ENCODE results near the gene EP300. TPM values are rescaled to one million over a fixed set of nuclear protein-coding genes. Genes with fewer than 3 reads are reported as not detected.

Gene EP300
- total RNA-seq, 4 donors from 2014 or later: 72.9 to 163 (median 120) TPM

DNA sequence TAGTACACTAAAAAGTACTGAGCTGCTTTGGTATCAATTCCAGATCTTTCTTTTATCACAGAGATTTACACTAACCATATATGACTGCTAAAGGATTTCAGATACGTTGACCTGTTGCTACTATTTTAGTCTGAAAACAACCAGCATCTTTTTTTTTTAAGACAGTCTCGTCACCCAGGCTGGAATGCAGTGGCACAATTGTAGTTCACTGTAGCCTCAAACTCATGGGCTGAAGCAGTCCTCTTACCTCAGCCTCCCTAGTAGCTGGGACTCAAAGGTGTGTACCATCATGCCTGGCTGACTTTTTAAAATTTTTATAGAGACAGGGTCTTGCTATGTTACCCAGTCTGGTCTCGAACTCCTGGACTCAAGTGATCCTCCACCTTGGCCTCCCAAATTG lies 88.5 kb downstream of the EP300 start:
- no peaks in the 10 kb centered on the region for H3K9me3 ChIP-seq
- no peak overlapping the region for H3K4me3 ChIP-seq (replicated peaks in 1 of 3)
- 89 to 96% methylated on average over 3 of the region's 3 CpGs for WGBS, 2 donors
- no peaks in the 10 kb centered on the region for H3K27me3 ChIP-seq
- intact Hi-C loops (cut with DNase I): no loop called here
- H3K36me3 ChIP-seq: peaks cover 33 to 37% of the 10 kb centered on the region in 2 donors
- DNase-seq: no peak
- TF ChIP-seq POLR2A (IDR thresholded peaks at IDR 0.05): no peak
- TF ChIP-seq, protein P1, sequence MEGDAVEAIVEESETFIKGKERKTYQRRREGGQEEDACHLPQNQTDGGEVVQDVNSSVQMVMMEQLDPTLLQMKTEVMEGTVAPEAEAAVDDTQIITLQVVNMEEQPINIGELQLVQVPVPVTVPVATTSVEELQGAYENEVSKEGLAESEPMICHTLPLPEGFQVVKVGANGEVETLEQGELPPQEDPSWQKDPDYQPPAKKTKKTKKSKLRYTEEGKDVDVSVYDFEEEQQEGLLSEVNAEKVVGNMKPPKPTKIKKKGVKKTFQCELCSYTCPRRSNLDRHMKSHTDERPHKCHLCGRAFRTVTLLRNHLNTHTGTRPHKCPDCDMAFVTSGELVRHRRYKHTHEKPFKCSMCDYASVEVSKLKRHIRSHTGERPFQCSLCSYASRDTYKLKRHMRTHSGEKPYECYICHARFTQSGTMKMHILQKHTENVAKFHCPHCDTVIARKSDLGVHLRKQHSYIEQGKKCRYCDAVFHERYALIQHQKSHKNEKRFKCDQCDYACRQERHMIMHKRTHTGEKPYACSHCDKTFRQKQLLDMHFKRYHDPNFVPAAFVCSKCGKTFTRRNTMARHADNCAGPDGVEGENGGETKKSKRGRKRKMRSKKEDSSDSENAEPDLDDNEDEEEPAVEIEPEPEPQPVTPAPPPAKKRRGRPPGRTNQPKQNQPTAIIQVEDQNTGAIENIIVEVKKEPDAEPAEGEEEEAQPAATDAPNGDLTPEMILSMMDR (IDR thresholded peaks at IDR 0.05): no peak
- no peaks in the 10 kb centered on the region for H3K4me1 ChIP-seq
- H3K27ac ChIP-seq: no peak overlapping the region

DNA sequence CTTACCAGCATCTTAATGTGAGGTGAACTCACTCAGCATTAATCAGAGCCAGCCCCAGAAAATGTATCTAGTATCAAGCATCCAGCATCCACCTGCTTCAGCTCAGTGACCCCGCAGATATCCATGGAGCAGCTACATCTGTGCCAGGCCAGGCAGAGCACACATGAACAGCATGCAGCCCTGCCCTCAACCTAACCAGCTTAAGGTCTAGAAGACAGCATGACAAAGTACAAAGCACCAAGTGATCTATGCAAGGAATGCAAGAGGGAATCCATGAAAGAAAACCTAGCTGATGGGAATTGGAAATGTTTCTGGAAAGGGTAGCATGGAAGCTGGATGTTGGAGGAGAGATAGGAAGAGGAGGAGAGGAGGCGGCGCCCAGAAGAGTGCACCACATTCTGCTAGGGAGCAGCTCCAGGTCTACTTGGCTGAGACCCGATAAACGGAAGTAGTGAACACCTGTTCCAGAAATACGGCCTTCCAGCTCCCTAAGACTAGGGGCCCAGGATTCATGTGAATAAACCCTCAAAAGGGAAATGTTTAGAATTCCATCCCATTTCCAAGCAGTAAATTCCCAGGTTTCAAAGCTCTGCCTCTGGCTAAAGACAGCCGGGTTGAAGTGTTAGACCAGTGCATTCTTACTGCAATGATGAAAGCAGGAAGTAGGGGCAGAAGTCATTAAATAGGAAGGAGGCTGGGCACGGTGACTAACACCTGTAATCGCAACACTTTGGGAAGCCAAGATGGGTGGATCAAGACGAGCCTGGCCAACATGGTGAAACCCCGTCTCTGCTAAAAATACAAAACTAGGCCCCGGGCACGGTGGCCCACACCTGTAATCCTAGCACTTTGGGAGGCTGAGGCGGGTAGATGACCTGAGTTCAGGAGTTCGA lies 89.2 kb downstream of the EP300 start:
- no peak overlapping the region for H3K27ac ChIP-seq
- intact Hi-C loops (cut with DNase I): no loop called here
- WGBS, 2 donors: 74 to 82% methylated on average over 15 of the region's 15 CpGs
- TF ChIP-seq POLR2A (IDR thresholded peaks at IDR 0.05): no peak
- TF ChIP-seq, protein P1 (IDR thresholded peaks at IDR 0.05): no peak
- DNase-seq: no peak
- no peaks in the 10 kb centered on the region for H3K9me3 ChIP-seq
- peaks cover 26 to 30% of the 10 kb centered on the region in 2 donors for H3K36me3 ChIP-seq
- H3K4me1 ChIP-seq: no peaks in the 10 kb centered on the region
- no peak overlapping the region for H3K4me3 ChIP-seq (replicated peaks in 1 of 3)
- no peaks in the 10 kb centered on the region for H3K27me3 ChIP-seq

DNA sequence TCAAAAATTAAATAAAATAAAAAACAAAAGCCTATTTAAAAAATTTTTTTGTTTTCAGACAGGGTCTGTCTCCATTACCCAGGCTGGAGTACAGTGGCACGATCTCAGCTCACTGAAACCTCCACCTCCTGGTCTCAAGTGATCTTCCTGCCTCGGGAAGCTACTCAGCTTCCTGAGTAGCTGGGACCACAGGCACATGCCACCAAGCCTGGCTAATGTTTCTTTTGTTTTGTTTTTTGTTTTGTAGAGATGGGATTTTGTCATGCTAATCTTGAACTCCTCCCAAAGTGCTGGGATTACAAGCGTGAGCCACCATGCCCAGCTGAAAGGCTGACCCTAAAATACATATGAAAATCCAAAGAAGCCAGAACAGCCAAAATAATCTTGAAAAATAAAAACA lies 92.3 kb downstream of the EP300 start:
- Histone ChIP-seq H3K27ac (no peak overlapping the region), H3K4me1 (no peaks in the 10 kb centered on the region), H3K4me3 (replicated peaks in 1 of 3) (no peak overlapping the region), H3K27me3 (no peaks in the 10 kb centered on the region), H3K36me3 (peaks cover 0 to 5% of the 10 kb centered on the region in 2 donors), H3K9me3 (no peaks in the 10 kb centered on the region)
- no peak for TF ChIP-seq POLR2A (IDR thresholded peaks at IDR 0.05)
- TF ChIP-seq, protein P1 (IDR thresholded peaks at IDR 0.05): no peak
- no peak for DNase-seq
- intact Hi-C loops (cut with DNase I): no loop called here
- 33 to 43% methylated on average over 3 of the region's 3 CpGs for WGBS, 2 donors

DNA sequence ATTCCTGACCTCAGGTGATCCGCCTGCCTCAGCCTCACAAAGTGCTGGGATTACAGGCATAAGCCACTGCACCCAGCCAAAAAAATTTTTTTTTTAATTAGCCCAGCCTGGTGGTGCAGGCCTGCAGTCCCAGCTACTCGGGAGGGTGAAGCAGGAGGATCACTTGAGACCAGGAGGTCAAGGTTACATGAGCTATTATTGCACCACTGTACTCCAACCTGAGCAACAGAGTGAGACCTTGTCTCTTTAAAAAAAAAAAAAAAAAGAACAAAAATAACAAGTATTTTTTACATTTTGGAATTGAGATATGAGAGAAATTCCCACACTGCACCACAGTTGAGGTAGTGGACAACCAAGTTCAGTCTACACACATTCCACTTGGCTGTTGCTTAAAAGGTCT lies 99.1 kb downstream of the EP300 start:
- intact Hi-C loops (cut with DNase I): no loop called here
- 78 to 86% methylated on average over 2 of the region's 2 CpGs for WGBS, 2 donors
- DNase-seq: no peak
- H3K4me3 ChIP-seq (replicated peaks in 1 of 3): no peak overlapping the region
- no peaks in the 10 kb centered on the region for H3K9me3 ChIP-seq
- H3K27ac ChIP-seq: no peak overlapping the region
- no peaks in the 10 kb centered on the region for H3K36me3 ChIP-seq
- no peak for TF ChIP-seq POLR2A (IDR thresholded peaks at IDR 0.05)
- TF ChIP-seq, protein P1 (IDR thresholded peaks at IDR 0.05): no peak
- H3K4me1 ChIP-seq: peaks cover 0 to 1% of the 10 kb centered on the region in 2 donors
- H3K27me3 ChIP-seq: no peaks in the 10 kb centered on the region

DNA sequence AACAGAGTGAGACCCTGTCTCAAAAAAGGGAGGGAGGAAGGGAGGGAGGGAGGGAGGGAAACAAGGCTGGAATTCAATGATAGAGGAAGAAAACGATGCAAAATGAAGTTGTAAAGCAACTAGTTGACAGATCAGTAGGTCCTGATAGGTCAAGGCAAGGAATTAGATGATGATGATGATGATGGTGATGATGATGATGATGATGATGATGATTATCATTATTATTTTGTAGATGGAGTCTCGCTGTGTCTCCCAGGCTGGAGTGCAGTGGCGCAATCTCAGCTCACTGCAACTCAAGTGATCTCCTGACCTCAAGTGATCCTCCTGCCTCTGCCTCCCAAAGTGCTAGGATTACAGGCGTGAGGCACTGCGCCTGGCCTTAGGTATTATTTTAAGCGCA lies 101.4 kb downstream of the EP300 start:
- TF ChIP-seq, protein P1 (IDR thresholded peaks at IDR 0.05): no peak
- no peak for TF ChIP-seq POLR2A (IDR thresholded peaks at IDR 0.05)
- H3K36me3 ChIP-seq: no peaks in the 10 kb centered on the region
- no peak for DNase-seq
- H3K27me3 ChIP-seq: no peaks in the 10 kb centered on the region
- H3K9me3 ChIP-seq: no peaks in the 10 kb centered on the region
- no peak overlapping the region for H3K4me3 ChIP-seq (replicated peaks in 1 of 3)
- 92 to 95% methylated on average over 6 of the region's 6 CpGs for WGBS, 2 donors
- H3K27ac ChIP-seq: no peak overlapping the region
- intact Hi-C loops (cut with DNase I): no loop called here
- peaks cover 13 to 17% of the 10 kb centered on the region in 2 donors for H3K4me1 ChIP-seq
